Muscle of arm (tissue), 12 donors: ENCODE results near the gene SPACA9. TPM values are rescaled to one million over a fixed set of nuclear protein-coding genes. Genes with fewer than 3 reads are reported as not detected.

ENCODE experiments used
- DNase-seq: peaks from one replicate; pipeline ENCODE4 v3.0.0-alpha.2; 2013
- polyA plus RNA-seq, 12 donors: library from polyadenylated mRNA; unstranded; fragments of 120-200 nt; gene quantifications; one replicate each; pipeline ENCODE4 v1.2.1, GENCODE V29; 2013; ENCODE audit not compliant: insufficient read length in 12 of 12

SPACA9 gene
- polyA plus RNA-seq, 12 donors, result 1.6 to 6.5 (median 3.1) TPM; not detected in 1

GRCh38 chr9:132937463-132937901 is 58.8 kb downstream of the SPACA9 start:
- DNase-seq, result no peak

- DNase-seq, result no peak
Observed at GRCh38 chr9:132939169-132939568, 60.5 kb downstream of the SPACA9 start.

Other genes starting within 250 kb of the SPACA9 start
- 10 to 100 TPM in 4 of 12 donors, 1 to 10 TPM in 7, not detected in 1; 5.4 to 11.5 (median 9.7) TPM for gene DDX31, start 208.9 kb upstream of the SPACA9 start, polyA plus RNA-seq
- 10 to 100 TPM in 11 of 12 donors, not detected in 1; 12.1 to 21.0 (median 15.9) TPM for gene GTF3C4, start 208.4 kb upstream of the SPACA9 start, polyA plus RNA-seq
- 1 to 10 TPM in 2 of 12 donors, under 1 TPM in 8, not detected in 2; 0.22 to 1.6 (median 0.45) TPM for gene AK8, start 614 bp upstream of the SPACA9 start, polyA plus RNA-seq
- 10 to 100 TPM in 11 of 12 donors, not detected in 1; 26.5 to 53.0 (median 32.6) TPM for gene TSC1, start 65.7 kb downstream of the SPACA9 start, polyA plus RNA-seq
- gene GFI1B, start 99.8 kb downstream of the SPACA9 start, polyA plus RNA-seq, result under 1 TPM in 10 of 12 donors, not detected in 2; 0.36 to 0.90 (median 0.50) TPM
- gene GTF3C5, start 152.1 kb downstream of the SPACA9 start, polyA plus RNA-seq, result 10 to 100 TPM in 11 of 12 donors, not detected in 1; 40.1 to 63.0 (median 46.0) TPM
- 10 to 100 TPM in 1 of 12 donors, 1 to 10 TPM in 9, under 1 TPM in 1, not detected in 1; 0.97 to 20.3 (median 1.7) TPM for gene CEL, start 183.1 kb downstream of the SPACA9 start, polyA plus RNA-seq
- 10 to 100 TPM in 11 of 12 donors, not detected in 1; 41.7 to 77.0 (median 51.7) TPM for gene RALGDS, start 242.3 kb downstream of the SPACA9 start, polyA plus RNA-seq